MCF 10A (cell line): ENCODE results near the gene SMAD3. TPM values are rescaled to one million over a fixed set of nuclear protein-coding genes. Genes with fewer than 3 reads are reported as not detected.
A peak's percentile ranks its signal among the peaks of the same experiment; 100 is the strongest.

Experiments used
- BruUV-seq: library from RNA; stranded (reverse); fragments of 400-500 nt; replicated peaks from 2 replicates; lab custom pipeline; 2021; lab: Mats Ljungman, UMichigan
- CTCF ChIA-PET: fragments of 300-600 bp; sonication (Branson Sonifier 250); formaldehyde crosslinking; extraction: SDS; loops from one replicate; lab custom pipeline; 2021; ENCODE audit warnings: antibody characterized with exemption, inconsistent platforms; lab: Yijun Ruan, JAX
- POLR2A ChIA-PET: fragments of 300-600, 350-650 bp; sonication (Branson Sonifier 250); formaldehyde crosslinking; extraction: SDS; loops from one replicate; lab custom pipeline; 2020; ENCODE audit warnings: antibody characterized with exemption, inconsistent platforms; lab: Yijun Ruan, JAX
- DNase-seq: peaks from one replicate; pipeline ENCODE4 v3.0.0-alpha.2; 2018; ENCODE audit not compliant: unreplicated experiment
- H3K27ac Mint-ChIP-seq: one replicate; pipeline ENCODE4 v1.8.0; 2022; ENCODE audit warnings: mild to moderate bottlenecking, low read depth, mixed read lengths; ENCODE audit not compliant: unreplicated experiment
- H3K27me3 Mint-ChIP-seq: one replicate; pipeline ENCODE4 v1.8.0; 2022; ENCODE audit warnings: mixed read lengths; ENCODE audit not compliant: insufficient read depth, unreplicated experiment
- H3K36me3 Mint-ChIP-seq: one replicate; pipeline ENCODE4 v1.8.0; 2022; ENCODE audit warnings: mild to moderate bottlenecking, moderate library complexity, mixed read lengths; ENCODE audit not compliant: insufficient read depth, unreplicated experiment
- H3K4me1 Mint-ChIP-seq: one replicate; pipeline ENCODE4 v1.8.0; 2022; ENCODE audit warnings: mixed read lengths; ENCODE audit not compliant: insufficient read depth, unreplicated experiment
- H3K4me3 Mint-ChIP-seq: one replicate; pipeline ENCODE4 v1.8.0; 2022; ENCODE audit warnings: mild to moderate bottlenecking, moderate library complexity, mixed read lengths; ENCODE audit not compliant: unreplicated experiment
- H3K9me3 Mint-ChIP-seq: one replicate; pipeline ENCODE4 v1.8.0; 2022; ENCODE audit warnings: mixed read lengths; ENCODE audit not compliant: unreplicated experiment
- intact Hi-C: fragments of 100-400 bp; cut with micrococcal nuclease; formaldehyde crosslinking; loops from 2 replicates; pipeline ENCODE4 v1.14.1; 2022
- total RNA-seq: library from RNA; stranded (reverse); gene quantifications from 2 replicates; pipeline ENCODE4 v1.2.3, GENCODE V29; 2022
- TF ChIP-seq, protein P1 (sequence below): fragments of 200-600 bp; IDR thresholded peaks from one replicate; pipeline ENCODE4 v1.8.0; 2022; ENCODE audit warnings: antibody characterized with exemption, mild to moderate bottlenecking; ENCODE audit not compliant: unreplicated experiment

SMAD3 gene
- total RNA-seq, 1 experiment from 2014 or later = 19.9 TPM

DNA sequence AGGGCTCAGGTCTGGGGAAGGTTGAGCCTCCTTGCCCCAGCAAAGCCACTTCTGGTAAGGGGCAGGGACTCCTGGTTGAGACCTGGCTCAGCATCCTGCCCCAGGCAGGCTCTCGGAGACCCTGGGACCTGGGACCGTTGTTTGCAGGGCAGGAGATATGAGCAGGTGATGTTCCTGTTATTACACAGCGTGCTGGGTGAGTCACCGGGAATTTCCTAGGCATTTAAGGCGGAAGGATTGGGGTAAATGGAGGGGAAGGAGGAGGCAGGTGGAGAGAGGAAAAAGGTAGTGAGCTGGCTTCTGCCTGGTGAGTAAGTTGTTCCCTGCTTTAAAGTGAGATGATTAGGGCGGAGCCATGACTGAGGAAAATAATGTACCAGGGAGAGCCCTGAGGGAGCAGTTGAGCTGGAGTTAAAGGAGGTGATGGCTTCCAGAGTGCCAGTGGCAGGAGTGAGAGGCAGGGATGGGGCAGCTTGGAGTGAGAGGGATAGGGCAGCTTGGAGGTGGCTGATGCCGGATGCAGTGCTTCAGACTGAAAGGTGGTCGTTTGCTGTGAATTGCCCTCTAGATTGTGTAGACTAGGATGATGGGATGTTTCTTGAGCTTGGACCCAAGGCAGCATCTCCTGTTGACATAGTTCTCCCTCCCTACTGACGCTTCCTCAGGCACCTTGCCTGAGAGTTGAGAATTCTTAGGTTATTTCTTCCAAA lies 109.6 kb downstream of the SMAD3 start:
- peak; percentile 96 for DNase-seq
- POLR2A ChIA-PET = interaction anchor here (0.5 to 4.0 kb wide), 17 partner anchors 13 to 670 kb away, joined by 3 to 26 read pairs (median 5); partner anchors contain the start of gene ZWILCH
- TF ChIP-seq, protein P1, sequence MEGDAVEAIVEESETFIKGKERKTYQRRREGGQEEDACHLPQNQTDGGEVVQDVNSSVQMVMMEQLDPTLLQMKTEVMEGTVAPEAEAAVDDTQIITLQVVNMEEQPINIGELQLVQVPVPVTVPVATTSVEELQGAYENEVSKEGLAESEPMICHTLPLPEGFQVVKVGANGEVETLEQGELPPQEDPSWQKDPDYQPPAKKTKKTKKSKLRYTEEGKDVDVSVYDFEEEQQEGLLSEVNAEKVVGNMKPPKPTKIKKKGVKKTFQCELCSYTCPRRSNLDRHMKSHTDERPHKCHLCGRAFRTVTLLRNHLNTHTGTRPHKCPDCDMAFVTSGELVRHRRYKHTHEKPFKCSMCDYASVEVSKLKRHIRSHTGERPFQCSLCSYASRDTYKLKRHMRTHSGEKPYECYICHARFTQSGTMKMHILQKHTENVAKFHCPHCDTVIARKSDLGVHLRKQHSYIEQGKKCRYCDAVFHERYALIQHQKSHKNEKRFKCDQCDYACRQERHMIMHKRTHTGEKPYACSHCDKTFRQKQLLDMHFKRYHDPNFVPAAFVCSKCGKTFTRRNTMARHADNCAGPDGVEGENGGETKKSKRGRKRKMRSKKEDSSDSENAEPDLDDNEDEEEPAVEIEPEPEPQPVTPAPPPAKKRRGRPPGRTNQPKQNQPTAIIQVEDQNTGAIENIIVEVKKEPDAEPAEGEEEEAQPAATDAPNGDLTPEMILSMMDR = no peak
- intact Hi-C loops = loop anchor here (1.0 to 10.0 kb wide), 4 partner anchors 48 to 220 kb away; partner anchors contain the start of gene SMAD3
- Mint-ChIP-seq H3K27me3 (no peaks in the 10 kb centered on the region), H3K4me3 (peak overlapping the region; percentile 48), H3K4me1 (peaks cover 59% of the 10 kb centered on the region), H3K9me3 (no peaks in the 10 kb centered on the region), H3K27ac (peak overlapping the region; percentile 80), H3K36me3 (peaks cover 45% of the 10 kb centered on the region)
- BruUV-seq = no TSS peak
- CTCF ChIA-PET = interaction anchor here (0.7 to 0.8 kb wide), 2 partner anchors 8 to 50 kb away, joined by 3 read pairs; no protein-coding TSS in a partner anchor

DNA sequence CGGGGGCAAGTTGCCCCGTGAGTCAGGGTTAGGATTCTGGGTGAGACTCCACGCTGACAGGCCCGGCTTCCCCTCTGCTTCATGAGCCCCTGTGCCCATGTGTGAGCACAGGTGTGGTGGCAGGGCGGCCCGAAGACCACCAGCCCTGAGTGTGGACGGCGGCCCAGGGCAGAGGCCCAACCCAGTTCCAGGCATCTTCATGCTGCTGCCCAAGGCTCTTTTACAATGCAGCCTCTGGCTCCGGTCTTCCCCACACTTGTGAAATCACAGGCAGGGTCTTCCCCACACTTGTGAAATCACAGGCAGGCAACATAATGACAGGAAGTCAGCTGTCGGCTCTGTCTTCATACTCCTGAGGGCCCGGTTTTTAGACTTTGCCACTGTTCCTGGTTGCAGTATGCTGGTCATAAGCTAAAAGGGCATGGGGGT lies 110.3 kb downstream of the SMAD3 start:
- CTCF ChIA-PET = no interaction called here
- POLR2A ChIA-PET = interaction anchor here (0.7 to 4.0 kb wide), 17 partner anchors 10 to 172 kb away, joined by 3 to 26 read pairs (median 5); partner anchors contain the start of genes AAGAB and IQCH
- Mint-ChIP-seq H3K27ac (peak overlapping the region; percentile 80), H3K27me3 (no peaks in the 10 kb centered on the region), H3K9me3 (no peaks in the 10 kb centered on the region), H3K4me1 (peaks cover 60% of the 10 kb centered on the region), H3K4me3 (peak overlapping the region; percentile 48), H3K36me3 (peaks cover 47% of the 10 kb centered on the region)
- no TSS peak for BruUV-seq
- DNase-seq = peak; percentile 93
- TF ChIP-seq, protein P1 = no peak
- intact Hi-C loops = loop anchor here (1.0 to 10.0 kb wide), 4 partner anchors 48 to 221 kb away; partner anchors contain the start of gene SMAD3

DNA sequence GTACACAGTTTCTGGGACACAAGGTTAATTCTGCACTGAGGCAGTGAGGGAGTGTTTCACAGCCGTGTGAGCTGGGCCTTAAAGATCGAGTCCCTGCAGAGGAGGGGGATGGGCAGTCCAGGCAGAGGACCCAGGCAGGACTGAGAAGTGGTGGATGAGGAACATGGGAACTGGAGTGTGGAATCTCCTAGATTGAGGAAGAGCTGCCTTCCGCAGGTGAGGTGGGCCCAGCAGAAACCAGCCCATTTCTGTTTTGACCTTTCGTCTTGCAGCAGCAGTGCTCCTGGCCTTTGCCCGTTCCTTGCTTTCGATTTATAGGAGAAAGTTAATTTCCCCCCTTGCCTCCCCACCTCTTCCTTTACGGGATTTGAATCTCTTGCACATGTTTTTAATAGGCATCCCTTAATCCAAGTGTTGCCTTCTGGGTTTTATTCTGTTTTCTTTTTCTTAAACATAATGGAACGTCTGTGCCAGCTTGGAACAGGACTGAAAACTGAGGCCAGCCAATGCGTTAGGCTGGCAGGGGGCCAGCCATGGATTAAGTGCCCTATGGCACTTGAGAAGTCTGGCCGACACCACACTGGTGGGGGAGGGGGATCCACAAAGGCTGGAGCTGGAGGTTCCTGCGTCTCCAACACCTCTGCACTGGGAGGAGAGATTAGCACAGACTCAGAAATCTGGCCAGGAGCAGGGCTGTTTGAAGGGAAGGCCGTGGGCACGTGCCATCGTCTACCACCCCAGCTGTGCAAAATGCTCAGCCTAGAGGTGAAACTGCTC lies 111.0 kb downstream of the SMAD3 start:
- Mint-ChIP-seq H3K27me3 (no peaks in the 10 kb centered on the region), H3K36me3 (peaks cover 41% of the 10 kb centered on the region), H3K27ac (peak overlapping the region; percentile 12), H3K9me3 (no peaks in the 10 kb centered on the region), H3K4me3 (no peak overlapping the region), H3K4me1 (peaks cover 60% of the 10 kb centered on the region)
- ChIA-PET CTCF (interaction anchor here (0.6 kb wide), 1 partner anchor 273 kb away, joined by 4 read pairs; no protein-coding TSS in a partner anchor), POLR2A (interaction anchor here (0.7 to 4.0 kb wide), 16 partner anchors 10 to 117 kb away, joined by 3 to 26 read pairs (median 4); partner anchors contain the start of genes AAGAB and IQCH)
- DNase-seq = peak; percentile 91
- intact Hi-C loops = loop anchor here (5.0 to 10.0 kb wide), 2 partner anchors 49 to 222 kb away; no protein-coding TSS in a partner anchor
- no TSS peak for BruUV-seq
- TF ChIP-seq, protein P1 = no peak
